ENCODE measurements around the gene ACTN1.
"Not testable (repeated sequence)": the region's sequence is repeated elsewhere in the genome, so short reads cannot be mapped to it uniquely, and the experiment has no call there.

The ACTN1 gene

DNA sequence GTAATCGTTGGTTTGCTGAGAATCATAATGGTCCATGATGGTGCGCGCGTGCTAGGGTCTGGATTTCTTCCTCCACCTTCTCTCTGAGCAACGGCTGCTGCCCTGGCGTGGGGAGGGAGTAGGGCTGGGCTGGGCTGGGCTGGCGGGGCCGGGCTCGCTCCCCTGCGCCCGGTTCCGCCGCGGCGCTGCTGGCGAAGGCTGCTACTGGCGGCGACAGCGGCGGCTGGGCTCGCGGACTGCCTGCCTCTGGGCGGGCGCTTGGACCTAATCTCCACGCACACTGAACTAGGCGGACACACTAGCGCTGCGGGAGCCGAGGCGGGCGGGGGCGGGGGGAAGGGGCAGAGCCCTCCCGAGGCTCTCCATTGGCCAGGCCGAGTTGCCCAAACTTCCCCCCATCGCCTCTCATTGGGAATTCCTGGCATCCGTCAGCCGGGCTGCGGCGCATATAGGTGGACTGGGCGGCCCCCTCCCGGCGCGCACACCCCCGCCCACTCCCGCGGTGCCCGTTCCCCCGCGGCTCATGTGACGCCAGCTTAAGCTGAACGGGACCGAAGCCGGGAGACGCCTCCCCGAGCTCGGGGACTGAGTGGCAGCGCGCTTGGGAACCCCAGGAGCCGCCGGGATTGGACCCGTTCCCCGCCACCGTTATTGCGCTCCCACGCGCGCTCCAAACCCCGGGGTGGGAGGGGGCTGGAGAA is at the start of gene ACTN1:
Gene ACTN1, minus strand, starts transcription at position 282 of the 701 bp plus-strand sequence. Its CDS starts 246 bp downstream, at position 36.
- H3K4me3 ChIP-seq (ENCODE audit: low read depth, low read length), result peak within 1 kb of the TSS; percentile 97
- TF ChIP-seq CTCF (IDR thresholded peaks at IDR 0.05; ENCODE audit: low read depth, low read length), result no peak

DNA sequence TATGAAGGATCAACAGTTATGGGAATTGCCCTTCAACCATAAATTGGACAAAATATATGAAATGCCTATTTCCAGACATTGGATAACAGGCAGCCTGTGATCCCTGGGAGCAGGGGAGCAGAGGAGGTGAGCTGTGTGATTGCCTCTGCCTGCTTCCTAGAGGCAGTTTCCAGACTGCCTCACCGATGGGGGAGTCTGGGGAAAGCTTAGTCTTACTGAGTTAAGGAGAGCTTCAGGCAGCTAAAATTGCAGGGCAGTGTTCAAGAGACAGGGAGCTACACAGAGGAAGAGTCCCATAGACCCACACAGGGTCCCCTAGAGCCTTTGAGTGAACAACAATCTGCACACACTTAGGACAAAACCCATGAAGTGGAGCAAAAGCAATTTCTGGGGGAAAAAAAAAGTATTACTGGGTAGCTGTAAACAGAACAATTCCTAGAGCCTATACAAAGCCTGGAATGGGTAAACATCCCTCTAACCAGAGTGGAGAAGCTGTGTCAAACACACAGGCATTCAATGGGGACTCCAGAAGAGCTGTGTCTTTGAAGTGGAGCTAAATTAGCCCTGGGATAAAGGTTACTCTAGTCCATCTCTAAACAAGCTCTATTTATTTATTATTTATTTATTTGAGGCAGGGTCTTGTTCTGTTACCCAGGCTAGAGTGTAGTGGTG is 48.3 kb upstream of the ACTN1 start:
- H3K4me3 ChIP-seq (ENCODE audit: low read depth, low read length), result no peak overlapping the region
- TF ChIP-seq CTCF (IDR thresholded peaks at IDR 0.05; ENCODE audit: low read depth, low read length), result no peak

GRCh38 chr14:69023035-69023434 is 43.9 kb upstream of the ACTN1 start:
- H3K4me3 ChIP-seq (ENCODE audit: low read depth, low read length), result no peak overlapping the region
- no peak for TF ChIP-seq CTCF (IDR thresholded peaks at IDR 0.05; ENCODE audit: low read depth, low read length)

DNA sequence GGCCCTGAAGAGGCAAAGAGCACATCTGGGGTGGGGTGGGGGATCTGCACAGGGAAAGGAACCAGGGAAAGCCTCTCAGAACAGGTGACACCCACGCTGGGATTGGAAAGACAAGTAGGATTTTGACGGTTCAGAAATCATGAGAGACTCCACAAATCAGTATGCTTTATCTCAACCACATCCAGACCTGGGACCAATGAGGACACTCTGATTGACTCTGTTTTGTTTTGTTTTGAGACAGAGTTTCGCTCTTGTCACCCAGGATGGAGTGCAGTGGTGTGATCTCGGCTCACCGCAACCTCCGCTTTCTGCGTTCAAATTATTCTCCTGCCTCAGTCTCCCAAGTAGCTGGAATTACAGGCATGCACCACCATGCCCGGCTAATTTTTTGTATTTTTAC is 43.0 kb upstream of the ACTN1 start:
- H3K4me3 ChIP-seq (ENCODE audit: low read depth, low read length), result not testable (repeated sequence)

DNA sequence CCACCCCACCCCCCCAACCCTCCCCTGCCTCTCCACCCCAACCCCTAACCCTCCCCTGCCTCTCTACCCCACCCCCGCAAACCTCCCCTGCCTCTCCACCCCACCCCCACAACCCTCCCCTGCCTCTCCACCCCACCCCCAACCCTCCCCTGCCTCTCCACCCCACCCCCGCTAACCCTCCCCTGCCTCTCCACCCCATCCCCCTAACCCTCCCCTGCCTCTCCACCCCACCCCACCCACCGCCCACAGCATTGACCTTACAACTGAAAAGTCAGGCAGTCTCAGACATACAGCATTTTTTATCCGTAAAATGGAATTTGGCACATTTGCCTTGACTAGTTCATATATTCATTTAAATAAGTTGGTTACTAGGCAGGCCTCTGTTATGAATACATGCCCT is 38.6 kb upstream of the ACTN1 start:
- TF ChIP-seq CTCF (IDR thresholded peaks at IDR 0.05; ENCODE audit: low read depth, low read length), result no peak
- H3K4me3 ChIP-seq (ENCODE audit: low read depth, low read length), result no peak overlapping the region

- no peak overlapping the region for H3K4me3 ChIP-seq (ENCODE audit: low read depth, low read length)
- no peak for TF ChIP-seq CTCF (IDR thresholded peaks at IDR 0.05; ENCODE audit: low read depth, low read length)
These were observed 35.7 kb upstream of the ACTN1 start for GRCh38 chr14:69014829-69015259.

DNA sequence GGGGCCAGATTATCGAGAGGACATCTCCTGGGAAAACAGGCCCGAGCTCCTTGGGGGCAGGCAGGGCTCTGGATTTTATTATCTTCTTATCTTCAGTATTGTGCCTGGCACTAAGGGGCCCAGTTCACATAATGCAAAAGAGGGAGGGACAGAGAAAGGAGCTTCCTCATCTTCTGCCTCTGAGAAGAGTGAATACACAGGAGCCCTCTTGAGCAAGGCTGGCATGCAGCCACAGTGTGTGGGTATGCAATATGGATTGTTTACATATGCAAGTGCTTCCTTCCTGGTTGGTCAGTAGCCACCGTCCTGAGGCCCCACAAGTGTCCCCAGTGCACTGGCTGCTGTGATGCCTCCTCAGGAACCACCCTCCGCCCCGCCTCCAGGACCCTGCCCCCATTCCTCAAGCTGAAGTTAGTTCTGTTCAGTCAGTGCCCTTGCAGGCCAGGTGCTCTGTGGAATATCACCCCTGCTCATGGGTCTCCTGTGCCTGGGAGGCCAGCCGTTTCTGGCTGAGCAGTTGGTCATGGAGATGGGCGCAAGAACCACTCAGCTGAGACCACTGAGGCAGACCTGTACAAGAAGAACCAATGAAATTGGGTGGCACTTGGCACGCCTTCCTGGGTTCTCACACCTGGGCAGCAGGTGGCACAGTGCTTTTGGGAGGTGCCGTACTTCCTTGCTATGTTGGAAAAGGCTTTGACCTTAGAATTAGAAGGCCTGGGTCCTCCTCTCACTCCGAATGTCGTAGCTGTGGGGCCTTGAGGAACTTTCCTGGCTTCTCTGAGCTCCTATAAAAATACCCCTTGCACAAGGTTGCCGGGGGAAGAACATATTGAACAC is 35.1 kb upstream of the ACTN1 start:
- no peak overlapping the region for H3K4me3 ChIP-seq (ENCODE audit: low read depth, low read length)
- TF ChIP-seq CTCF (IDR thresholded peaks at IDR 0.05; ENCODE audit: low read depth, low read length), result no peak

Measured in WI38 (cell line).